Panc1 (cell line): ENCODE results near the gene UBL4B.

Source experiments
- CTCF ChIP-seq: fragments of 450-650 bp; IDR thresholded peaks from 2 replicates; pipeline ENCODE4 v1.5.1; 2017; ENCODE audit warnings: mild to moderate bottlenecking
- TCF7L2 ChIP-seq: IDR thresholded peaks from 2 replicates; pipeline ENCODE4 v1.6.1; 2011; ENCODE audit warnings: mild to moderate bottlenecking, low read depth, low read length, inconsistent platforms
- TF ChIP-seq, protein P1 (sequence below), 2 experiments: IDR thresholded peaks; 2 replicates each; pipeline ENCODE4 v1.6.1; 2011 to 2012; ENCODE audit warnings: low read depth in 2 of 2, control low read depth in 1 of 2, low read length in 1 of 2, mild to moderate bottlenecking in 1 of 2, moderate library complexity in 1 of 2; ENCODE audit not compliant: insufficient read depth in 1 of 2

GRCh38 chr1:110120960-110121561 is 8.8 kb downstream of the UBL4B start:
- TF ChIP-seq TCF7L2 (no peak), CTCF (no peak)
- TF ChIP-seq, protein P1, sequence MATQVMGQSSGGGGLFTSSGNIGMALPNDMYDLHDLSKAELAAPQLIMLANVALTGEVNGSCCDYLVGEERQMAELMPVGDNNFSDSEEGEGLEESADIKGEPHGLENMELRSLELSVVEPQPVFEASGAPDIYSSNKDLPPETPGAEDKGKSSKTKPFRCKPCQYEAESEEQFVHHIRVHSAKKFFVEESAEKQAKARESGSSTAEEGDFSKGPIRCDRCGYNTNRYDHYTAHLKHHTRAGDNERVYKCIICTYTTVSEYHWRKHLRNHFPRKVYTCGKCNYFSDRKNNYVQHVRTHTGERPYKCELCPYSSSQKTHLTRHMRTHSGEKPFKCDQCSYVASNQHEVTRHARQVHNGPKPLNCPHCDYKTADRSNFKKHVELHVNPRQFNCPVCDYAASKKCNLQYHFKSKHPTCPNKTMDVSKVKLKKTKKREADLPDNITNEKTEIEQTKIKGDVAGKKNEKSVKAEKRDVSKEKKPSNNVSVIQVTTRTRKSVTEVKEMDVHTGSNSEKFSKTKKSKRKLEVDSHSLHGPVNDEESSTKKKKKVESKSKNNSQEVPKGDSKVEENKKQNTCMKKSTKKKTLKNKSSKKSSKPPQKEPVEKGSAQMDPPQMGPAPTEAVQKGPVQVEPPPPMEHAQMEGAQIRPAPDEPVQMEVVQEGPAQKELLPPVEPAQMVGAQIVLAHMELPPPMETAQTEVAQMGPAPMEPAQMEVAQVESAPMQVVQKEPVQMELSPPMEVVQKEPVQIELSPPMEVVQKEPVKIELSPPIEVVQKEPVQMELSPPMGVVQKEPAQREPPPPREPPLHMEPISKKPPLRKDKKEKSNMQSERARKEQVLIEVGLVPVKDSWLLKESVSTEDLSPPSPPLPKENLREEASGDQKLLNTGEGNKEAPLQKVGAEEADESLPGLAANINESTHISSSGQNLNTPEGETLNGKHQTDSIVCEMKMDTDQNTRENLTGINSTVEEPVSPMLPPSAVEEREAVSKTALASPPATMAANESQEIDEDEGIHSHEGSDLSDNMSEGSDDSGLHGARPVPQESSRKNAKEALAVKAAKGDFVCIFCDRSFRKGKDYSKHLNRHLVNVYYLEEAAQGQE (IDR thresholded peaks at IDR 0.05; ENCODE audit: insufficient read depth in 1 of 2, low read depth in 2 of 2, low read length in 1 of 2), result no peak
